ENCODE results near the gene TIMM8B.

- no peak for TF ChIP-seq CTCF (IDR thresholded peaks at IDR 0.05)
- no peak for TF ChIP-seq REST (IDR thresholded peaks at IDR 0.05; ENCODE audit: insufficient read depth in 1 of 2, low read depth in 2 of 2, low read length in 1 of 2)
- TF ChIP-seq POLR2AphosphoS5 (IDR thresholded peaks at IDR 0.05; ENCODE audit: low read depth, low read length): no peak
- TF ChIP-seq SIN3A (IDR thresholded peaks at IDR 0.05; ENCODE audit: borderline replicate concordance, insufficient read depth, low read depth, low read length): no peak
Measured at GRCh38 chr11:112051768-112052167, 34.8 kb downstream of the TIMM8B start.

Measured in Panc1 (cell line).